Spleen (tissue), 7 donors: ENCODE measurements around the gene CEP152.

Experiments used
- CTCF ChIP-seq, 11 experiments: fragments of 200-600 bp in 7 of 11; fragments of 450-650 bp in 4 of 11; sonication (generic) in 4 of 11; IDR thresholded peaks in 8 of 11; conservative IDR thresholded peaks in 3 of 11; 1 replicate in 7 of 11; 2 replicates in 4 of 11; pipeline versions ENCODE4 v1.4.0 to v1.8.0; 2016 to 2021; ENCODE audit warnings: antibody characterized with exemption in 11 of 11, inconsistent platforms in 4 of 11, mild to moderate bottlenecking in 1 of 11
- POLR2A ChIP-seq, 3 donors: fragments of 450-650 bp; IDR thresholded peaks; one replicate each; pipeline ENCODE4 v1.5.1; 2017; ENCODE audit warnings: antibody characterized with exemption in 3 of 3, mild to moderate bottlenecking in 1 of 3
- donor health status: DM: no; HTN: no; CAD: no; lungs with moderate emphysema.
- donor health status: DM: no; HTN: no; CAD: no.
- donor health status: DM: no; HTN: no; CAD: no.

GRCh38 chr15:48845123-48845522, 34.3 kb upstream of the CEP152 start:
- TF ChIP-seq CTCF (IDR thresholded peaks at IDR 0.05 in 8 of 11, conservative IDR thresholded peaks at IDR 0.05 in 3 of 11) (no peak), POLR2A (IDR thresholded peaks at IDR 0.05) (no peak)
